ENCODE data around the gene MS4A2. TPM values are rescaled to one million over a fixed set of nuclear protein-coding genes. Genes with fewer than 3 reads are reported as not detected.
A peak's percentile ranks its signal among the peaks of the same experiment; 100 is the strongest.

Gene MS4A2
- total and polyA plus RNA-seq, 2 experiments from 2014 or later = not detected

GRCh38 chr11:60118338-60118737 lies 29.9 kb downstream of the MS4A2 start:
- peaks cover under 1% of the 10 kb centered on the region; the same call in 1 of the 3 replicates for H3K36me3 Mint-ChIP-seq (ENCODE audit: low read depth)
- DNase-seq (ENCODE audit: low spot score) = peak; percentile 20

More at GRCh38 chr11:60118338-60118737, 29.9 kb downstream of the MS4A2 start:
- Histone ChIP-seq H3K79me2 (replicated peaks; ENCODE audit: insufficient read depth) (no peaks in the 10 kb centered on the region), H4K20me1 (replicated peaks; ENCODE audit: insufficient read depth) (no peaks in the 10 kb centered on the region), H3K27me3 (ENCODE audit: insufficient read depth) (no peaks in the 10 kb centered on the region), H3K4me2 (no peak overlapping the region), H3K36me3 (ENCODE audit: insufficient read depth) (no peaks in the 10 kb centered on the region), H3K9me2 (ENCODE audit: insufficient read depth) (no peaks in the 10 kb centered on the region), H3K4me1 (ENCODE audit: insufficient read depth) (peaks cover 40% of the 10 kb centered on the region), H3F3A (replicated peaks; ENCODE audit: low read depth) (no peaks in the 10 kb centered on the region), H2AFZ (no peak overlapping the region), H3K27ac (ENCODE audit: low read depth) (no peak overlapping the region), H3K4me3 (no peak overlapping the region)
- H3K27ac Mint-ChIP-seq = no peak overlapping the region
- peak; percentile 42 for ATAC-seq
- H3K4me1 Mint-ChIP-seq = peaks cover 24% of the 10 kb centered on the region
- no peak overlapping the region for H3K4me3 Mint-ChIP-seq
- no peaks in the 10 kb centered on the region for H3K27me3 Mint-ChIP-seq (ENCODE audit: insufficient read depth, low read depth, poor library complexity)
- no peaks in the 10 kb centered on the region; the same call in 2 of the 3 replicates for H3K9me3 Mint-ChIP-seq
- peak; percentile 32 to 37; a peak in 3 of 4 replicates for TF ChIP-seq CTCF (conservative IDR thresholded peaks at IDR 0.05; ENCODE audit: low read depth in 2 of 2)
- TF ChIP-seq ETS1 (IDR thresholded peaks at IDR 0.05) = no peak
- TF ChIP-seq POLR2AphosphoS5 (IDR thresholded peaks at IDR 0.05; ENCODE audit: low read depth) = no peak
- no peak for TF ChIP-seq EZH2phosphoT487 (IDR thresholded peaks at IDR 0.05; ENCODE audit: unreplicated experiment)
- TF ChIP-seq JUNB (IDR thresholded peaks at IDR 0.05; ENCODE audit: unreplicated experiment) = no peak
- TF ChIP-seq REST (IDR thresholded peaks at IDR 0.05; ENCODE audit: unreplicated experiment) = no peak

Data from GM23338 (cell line).